PC-3 (cell line): ENCODE data around the gene EHBP1. TPM values are rescaled to one million over a fixed set of nuclear protein-coding genes. Genes with fewer than 3 reads are reported as not detected.

Experiments used
- ATAC-seq: fragments of 200-7000 bp; cut with Tn5 transposase; 2 replicates; pipeline ENCODE4 v1.9.1; 2020; ENCODE audit warnings: mild to moderate bottlenecking, moderate library complexity
- BruUV-seq: library from RNA; stranded (reverse); fragments of 400-500 nt; replicated peaks from 2 replicates; lab custom pipeline; 2021; lab: Mats Ljungman, UMichigan
- CTCF ChIA-PET: fragments of 300-600 bp; sonication (Branson Sonifier 250); formaldehyde crosslinking; loops from one replicate; lab custom pipeline; 2022; ENCODE audit warnings: antibody characterized with exemption; lab: Charles Lee
- POLR2A ChIA-PET: fragments of 300-600 bp; sonication (Branson Sonifier 250); formaldehyde crosslinking; loops from one replicate; lab custom pipeline; 2022; ENCODE audit warnings: antibody characterized with exemption; ENCODE audit not compliant: unreplicated experiment; lab: Charles Lee
- DNase-seq: peaks from one replicate; pipeline ENCODE4 v3.0.0-alpha.2; 2015
- H2AFZ ChIP-seq: fragments of 300-600 bp; sonication (generic); 2 replicates; pipeline ENCODE4 v1.6.0; 2016; ENCODE audit warnings: antibody characterized with exemption, low read length
- H3F3A ChIP-seq: fragments of 300-600 bp; sonication (generic); one replicate; pipeline ENCODE4 v1.6.0; 2017; ENCODE audit warnings: antibody characterized with exemption, low read length, control low read depth, mild to moderate bottlenecking; ENCODE audit not compliant: unreplicated experiment
- H3K27ac ChIP-seq: fragments of 300-600 bp; sonication (generic); 2 replicates; pipeline ENCODE4 v1.5.1; 2016; ENCODE audit warnings: mild to moderate bottlenecking, low read length
- H3K27me3 ChIP-seq: fragments of 300-600 bp; sonication (generic); 2 replicates; pipeline ENCODE4 v1.6.1; 2016; ENCODE audit warnings: low read length, mixed read lengths
- H3K36me3 ChIP-seq: fragments of 300-600 bp; sonication (generic); 2 replicates; pipeline ENCODE4 v1.6.1; 2016; ENCODE audit warnings: low read depth, mixed run types, low read length, mixed read lengths
- H3K4me1 ChIP-seq: fragments of 300-600 bp; sonication (generic); 2 replicates; pipeline ENCODE4 v1.5.1; 2016; ENCODE audit warnings: low read length; ENCODE audit not compliant: insufficient read depth
- H3K4me2 ChIP-seq: fragments of 300-600 bp; sonication (generic); 2 replicates; pipeline ENCODE4 v1.6.0; 2016; ENCODE audit warnings: low read length
- H3K4me3 ChIP-seq: fragments of 300-600 bp; sonication (generic); 2 replicates; pipeline ENCODE4 v1.5.1; 2016; ENCODE audit warnings: mild to moderate bottlenecking, low read length, mixed read lengths
- H3K79me2 ChIP-seq: fragments of 300-600 bp; sonication (generic); 2 replicates; pipeline ENCODE4 v1.6.1; 2017; ENCODE audit warnings: low read length, mixed read lengths
- H3K9ac ChIP-seq: fragments of 300-600 bp; sonication (generic); 2 replicates; pipeline ENCODE4 v1.6.0; 2016; ENCODE audit warnings: mild to moderate bottlenecking, low read length
- H3K9me2 ChIP-seq: fragments of 300-600 bp; sonication (generic); replicated peaks from 2 replicates; pipeline ENCODE4 v1.6.1; 2016; ENCODE audit warnings: mixed run types, low read length, mixed read lengths
- H3K9me3 ChIP-seq: fragments of 300-600 bp; sonication (generic); 2 replicates; pipeline ENCODE4 v1.6.1; 2016; ENCODE audit warnings: low read length, mixed read lengths
- H4K20me1 ChIP-seq: fragments of 300-600 bp; sonication (generic); 2 replicates; pipeline ENCODE4 v1.6.1; 2016; ENCODE audit warnings: low read length, mixed read lengths
- CTCF ChIP-seq: fragments of 300-600 bp; sonication (generic); conservative IDR thresholded peaks from 2 replicates; pipeline ENCODE4 v1.5.1; 2017; ENCODE audit warnings: antibody characterized with exemption, low read depth, mild to moderate bottlenecking, low read length
- EZH2 ChIP-seq: fragments of 300-600 bp; sonication (generic); IDR thresholded peaks from one replicate; pipeline ENCODE4 v1.6.1; 2017; ENCODE audit warnings: antibody characterized with exemption, mild to moderate bottlenecking, low read length; ENCODE audit not compliant: unreplicated experiment
- EZH2phosphoT487 ChIP-seq: fragments of 300-600 bp; sonication (generic); IDR thresholded peaks from 2 replicates; pipeline ENCODE4 v1.6.1; 2018; ENCODE audit warnings: mild to moderate bottlenecking, antibody characterized with exemption, low read length, borderline replicate concordance
- intact Hi-C: fragments of 100-400 bp; cut with micrococcal nuclease; formaldehyde crosslinking; loops from 2 replicates; pipeline ENCODE4 v1.9.0; 2023
- total RNA-seq: library from RNA; depleted of rRNA; stranded (reverse); fragments of >200 nt; gene quantifications from 2 replicates; pipeline ENCODE4 v1.2.3, GENCODE V29; 2014

The EHBP1 gene
- total RNA-seq, 1 experiment from 2014 or later = 25.7 TPM

GRCh38 chr2:62716768-62717167 is 11.3 kb downstream of the EHBP1 start:
- H3K9me2 ChIP-seq = no peaks in the 10 kb centered on the region
- no peaks in the 10 kb centered on the region for H3K4me1 ChIP-seq
- no peaks in the 10 kb centered on the region for H3K27me3 ChIP-seq
- H2AFZ ChIP-seq = no peak overlapping the region
- intact Hi-C loops = no loop called here
- no peak overlapping the region for H3K9ac ChIP-seq
- POLR2A ChIA-PET = no interaction called here
- no TSS peak for BruUV-seq
- TF ChIP-seq EZH2phosphoT487 (no peak), CTCF (no peak), EZH2 (no peak)
- H3K4me2 ChIP-seq = no peak overlapping the region
- CTCF ChIA-PET = no interaction called here
- H3F3A ChIP-seq = no peaks in the 10 kb centered on the region
- H3K4me3 ChIP-seq = no peak overlapping the region
- peaks cover 91% of the 10 kb centered on the region for H3K79me2 ChIP-seq
- ATAC-seq = no peak
- H3K27ac ChIP-seq = no peak overlapping the region
- no peaks in the 10 kb centered on the region for H4K20me1 ChIP-seq
- no peaks in the 10 kb centered on the region for H3K9me3 ChIP-seq
- DNase-seq = no peak
- H3K36me3 ChIP-seq = peaks cover 13% of the 10 kb centered on the region

- no peak overlapping the region for H3K27ac ChIP-seq
- H3K4me3 ChIP-seq = no peak overlapping the region
- no peaks in the 10 kb centered on the region for H3K9me3 ChIP-seq
- no peak for ATAC-seq
- H3K9ac ChIP-seq = no peak overlapping the region
- peaks cover 13% of the 10 kb centered on the region for H3K36me3 ChIP-seq
- DNase-seq = no peak
- H3F3A ChIP-seq = no peaks in the 10 kb centered on the region
- ChIA-PET POLR2A (no interaction called here), CTCF (no interaction called here)
- H3K4me2 ChIP-seq = no peak overlapping the region
- no peaks in the 10 kb centered on the region for H3K4me1 ChIP-seq
- TF ChIP-seq EZH2 (no peak), EZH2phosphoT487 (no peak), CTCF (no peak)
- no peak overlapping the region for H2AFZ ChIP-seq
- no peaks in the 10 kb centered on the region for H3K9me2 ChIP-seq
- H3K27me3 ChIP-seq = no peaks in the 10 kb centered on the region
- H3K79me2 ChIP-seq = peaks cover 91% of the 10 kb centered on the region
- no TSS peak for BruUV-seq
- intact Hi-C loops = no loop called here
- no peaks in the 10 kb centered on the region for H4K20me1 ChIP-seq
Observed at GRCh38 chr2:62717503-62718081, 12.1 kb downstream of the EHBP1 start.

GRCh38 chr2:62718225-62718822 is 12.8 kb downstream of the EHBP1 start:
- BruUV-seq = no TSS peak
- H2AFZ ChIP-seq = no peak overlapping the region
- H3K4me2 ChIP-seq = no peak overlapping the region
- CTCF ChIA-PET = no interaction called here
- H3F3A ChIP-seq = no peaks in the 10 kb centered on the region
- no peaks in the 10 kb centered on the region for H3K9me2 ChIP-seq
- no peaks in the 10 kb centered on the region for H3K4me1 ChIP-seq
- H3K9me3 ChIP-seq = no peaks in the 10 kb centered on the region
- no peak overlapping the region for H3K9ac ChIP-seq
- no peaks in the 10 kb centered on the region for H4K20me1 ChIP-seq
- H3K36me3 ChIP-seq = peaks cover 13% of the 10 kb centered on the region
- ATAC-seq = no peak
- intact Hi-C loops = no loop called here
- POLR2A ChIA-PET = no interaction called here
- peaks cover 93% of the 10 kb centered on the region for H3K79me2 ChIP-seq
- no peaks in the 10 kb centered on the region for H3K27me3 ChIP-seq
- no peak for DNase-seq
- TF ChIP-seq CTCF (no peak), EZH2 (no peak), EZH2phosphoT487 (no peak)
- H3K27ac ChIP-seq = no peak overlapping the region
- H3K4me3 ChIP-seq = no peak overlapping the region
